HG02943 (cell line): ENCODE data around the gene MLF2.

Experiments used
- ATAC-seq: cut with Tn5 transposase; IDR thresholded peaks from one replicate; pipeline ENCODE4 v1.9.1; 2021; ENCODE audit warnings: mild to moderate bottlenecking, low read depth, moderate library complexity; ENCODE audit not compliant: unreplicated experiment

Gene MLF2, protein sequence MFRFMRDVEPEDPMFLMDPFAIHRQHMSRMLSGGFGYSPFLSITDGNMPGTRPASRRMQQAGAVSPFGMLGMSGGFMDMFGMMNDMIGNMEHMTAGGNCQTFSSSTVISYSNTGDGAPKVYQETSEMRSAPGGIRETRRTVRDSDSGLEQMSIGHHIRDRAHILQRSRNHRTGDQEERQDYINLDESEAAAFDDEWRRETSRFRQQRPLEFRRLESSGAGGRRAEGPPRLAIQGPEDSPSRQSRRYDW

DNA sequence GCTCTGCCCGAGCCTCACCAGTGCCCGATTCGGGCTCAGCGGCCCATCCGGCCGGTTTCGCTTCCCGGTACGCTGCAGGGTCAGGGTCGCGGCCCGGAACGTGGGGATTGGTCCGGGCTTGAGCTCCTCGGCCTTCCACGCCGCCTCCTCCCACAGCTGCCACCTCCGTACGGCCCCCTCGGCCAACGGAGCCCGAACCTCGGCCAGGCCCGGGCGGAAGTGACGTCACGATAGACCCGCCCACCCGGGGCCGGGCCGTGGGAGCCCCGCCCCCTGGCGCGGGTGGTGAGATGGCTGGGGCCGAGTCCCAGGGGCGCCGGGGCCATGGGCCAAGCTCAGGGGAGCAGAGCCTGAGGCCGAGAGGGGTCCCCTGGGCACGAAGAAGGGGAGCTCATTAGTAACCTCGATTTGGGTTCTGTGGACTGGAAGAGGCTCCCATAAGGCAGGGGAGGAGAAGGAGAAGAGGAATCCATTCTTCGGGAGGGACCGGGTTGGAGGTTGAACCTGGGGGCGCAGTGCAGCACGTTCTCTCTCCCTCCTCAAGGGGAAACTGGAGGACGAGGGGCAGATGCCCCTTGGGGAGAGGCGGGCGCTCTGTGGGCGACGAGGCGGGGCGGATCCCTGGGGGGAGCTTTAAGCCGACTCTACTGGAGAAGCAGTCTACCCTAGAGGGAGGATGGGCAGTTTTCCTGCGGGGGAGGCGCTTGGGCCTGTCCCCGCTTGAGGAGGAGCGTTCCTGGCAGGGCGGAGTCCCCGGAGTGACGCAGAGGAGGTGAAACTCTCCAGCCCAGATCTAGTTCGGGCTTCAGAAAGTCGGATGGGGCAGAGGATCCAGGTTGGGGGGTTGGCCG lies at the start of gene MLF2:
MLF2 (minus strand) TSS at position 221 of the 851 bp plus-strand sequence. CDS start 807 bp downstream, outside the sequence.
- ATAC-seq, result peak; percentile 89

DNA sequence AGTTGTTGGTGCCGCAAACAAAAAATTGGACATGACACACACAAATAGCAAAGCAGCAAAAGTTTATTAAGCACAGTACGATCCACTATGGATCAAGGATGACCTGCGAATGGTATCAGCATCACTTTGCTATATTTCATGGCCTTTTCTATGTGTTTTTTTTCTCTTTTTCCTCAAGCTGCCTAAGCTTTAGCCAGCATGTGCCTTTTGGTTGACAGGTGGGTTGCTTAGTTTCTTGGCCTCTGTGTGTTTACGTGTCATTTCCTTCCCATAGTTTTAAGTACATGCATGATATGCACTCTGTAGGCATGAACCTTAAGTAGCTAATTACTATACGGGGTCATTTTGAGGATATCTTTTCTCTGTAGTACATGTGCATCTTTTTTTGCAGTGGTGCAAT lies 46.2 kb upstream of the MLF2 start:
- no peak for ATAC-seq

DNA sequence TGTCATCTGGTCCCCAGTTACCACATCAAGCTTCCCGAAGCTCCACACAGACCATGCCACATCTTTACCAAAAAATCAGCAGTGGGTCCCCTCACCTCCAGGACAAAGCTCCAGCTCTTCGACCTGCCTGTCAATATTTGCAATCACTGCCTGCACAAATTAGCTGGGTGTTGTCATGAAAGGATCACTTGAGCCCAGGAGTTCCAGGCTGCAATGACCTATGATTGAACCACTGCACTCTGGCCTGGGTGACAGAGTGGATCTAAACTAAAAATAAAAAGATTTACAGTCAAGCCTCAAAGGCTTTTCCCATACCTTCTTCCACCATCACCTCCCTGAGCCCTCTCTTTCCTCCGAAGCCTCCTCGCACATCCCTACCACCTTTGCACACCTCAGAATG lies 43.6 kb upstream of the MLF2 start:
- ATAC-seq, result no peak

DNA sequence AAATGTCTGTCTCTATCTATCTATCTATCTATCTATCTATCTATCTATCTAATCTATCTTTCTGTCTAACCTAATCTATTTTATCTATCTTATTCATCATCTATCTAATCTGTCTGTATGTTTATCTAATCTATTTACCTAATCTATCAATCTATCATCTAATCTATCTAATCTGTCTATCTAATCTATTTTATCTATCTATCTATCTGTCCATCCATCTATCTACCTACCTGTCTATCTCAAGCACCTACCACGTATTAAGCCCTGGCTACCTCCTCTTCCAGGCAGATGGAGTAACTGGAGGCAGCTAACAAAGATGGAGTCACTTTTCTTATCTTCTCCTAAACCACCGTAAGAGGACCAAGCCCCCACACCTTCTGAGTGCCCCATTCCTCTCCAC lies 42.1 kb upstream of the MLF2 start:
- ATAC-seq, result no peak

DNA sequence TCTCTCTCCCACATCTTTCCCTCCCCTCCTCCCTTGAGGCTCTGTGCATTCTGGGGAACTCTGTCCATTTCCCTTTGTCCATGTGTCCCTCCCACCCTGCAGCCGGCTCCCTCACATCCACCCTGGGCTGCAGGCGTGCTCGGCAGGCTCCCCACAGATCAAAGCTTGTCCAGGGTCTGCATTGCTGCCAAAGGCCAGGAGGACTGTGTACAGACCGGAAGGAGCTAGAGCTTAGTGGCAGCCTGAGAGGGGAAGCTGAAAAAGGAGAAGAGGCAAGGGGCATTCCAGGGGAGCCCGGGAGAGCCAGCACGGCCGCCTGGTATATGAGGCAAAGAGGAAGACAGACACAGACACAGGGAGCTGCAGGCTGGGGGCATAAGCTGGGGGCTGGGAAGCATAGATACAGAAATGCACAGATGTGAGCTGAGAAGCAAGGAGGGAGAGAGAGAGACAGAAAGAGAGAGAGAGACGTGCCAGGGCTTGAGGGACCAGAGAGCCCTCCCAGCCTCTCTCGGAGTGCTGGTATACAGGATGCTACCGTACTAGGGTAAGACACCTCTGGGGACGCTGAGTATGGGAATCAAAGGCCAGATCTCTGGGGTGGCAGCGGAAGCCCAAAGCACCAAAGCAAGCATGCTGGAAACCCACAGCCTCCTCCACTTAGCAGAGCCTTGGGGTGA lies 39.7 kb upstream of the MLF2 start:
- no peak for ATAC-seq

DNA sequence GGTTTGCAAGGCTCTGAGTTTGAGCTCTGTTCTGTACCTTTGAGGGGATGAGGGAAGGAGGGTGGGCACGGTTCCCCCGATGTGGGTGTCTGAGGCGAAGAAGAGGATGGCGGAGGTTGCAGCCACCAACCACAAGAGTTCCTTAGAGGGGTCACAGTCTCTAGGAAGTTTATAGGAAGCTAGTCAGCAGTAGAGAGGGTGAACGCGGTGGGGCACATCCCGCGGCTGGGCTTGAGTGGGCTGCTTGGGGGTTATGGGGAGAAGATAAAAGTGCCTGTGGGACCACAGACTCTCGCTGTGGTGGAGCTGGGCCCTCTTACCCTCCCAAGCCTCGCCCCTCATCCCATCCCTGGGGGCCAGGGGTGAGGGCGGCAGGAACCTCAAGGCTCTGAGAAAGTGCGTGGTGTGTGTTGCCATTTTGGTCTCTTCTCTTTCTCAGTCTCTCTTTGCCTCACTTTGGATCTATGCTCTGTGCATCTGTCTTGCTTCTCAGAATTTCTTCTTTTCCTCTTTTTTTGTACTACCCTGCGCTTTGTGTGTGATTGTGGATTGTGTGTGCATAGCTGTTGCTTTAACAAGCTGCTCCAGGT lies 39.1 kb upstream of the MLF2 start:
- no peak for ATAC-seq

DNA sequence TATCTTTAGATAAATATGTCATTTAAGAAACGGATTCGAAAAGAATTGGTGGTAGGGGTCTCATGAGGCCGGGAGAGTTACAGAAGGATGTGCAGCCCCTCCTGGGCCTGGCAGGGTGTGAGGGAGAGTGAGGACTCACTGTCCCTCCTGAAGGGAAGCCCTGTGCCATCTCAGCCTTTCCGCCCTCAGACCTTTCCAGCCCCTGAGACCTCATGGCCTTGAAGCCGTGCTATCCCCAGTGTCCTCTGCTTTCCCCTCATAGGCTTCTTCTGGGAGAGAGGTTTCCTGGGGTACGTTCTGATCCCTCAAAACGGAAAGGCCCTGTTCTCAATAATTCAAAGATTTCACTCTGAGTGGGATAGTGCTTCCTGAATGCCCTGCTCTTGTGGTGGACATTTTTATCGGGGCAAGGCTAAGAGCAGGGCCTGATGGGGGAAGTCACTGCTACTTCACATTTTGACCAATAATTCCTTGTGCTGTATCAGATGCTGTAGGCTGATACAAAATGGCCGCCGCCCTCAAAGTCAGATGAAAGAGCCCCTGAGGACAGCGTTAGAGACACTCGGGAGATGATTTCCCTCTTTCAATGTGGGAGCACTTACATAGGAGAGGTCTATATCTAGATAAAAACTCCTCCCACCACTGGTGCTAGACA lies 37.7 kb upstream of the MLF2 start:
- ATAC-seq, result no peak

DNA sequence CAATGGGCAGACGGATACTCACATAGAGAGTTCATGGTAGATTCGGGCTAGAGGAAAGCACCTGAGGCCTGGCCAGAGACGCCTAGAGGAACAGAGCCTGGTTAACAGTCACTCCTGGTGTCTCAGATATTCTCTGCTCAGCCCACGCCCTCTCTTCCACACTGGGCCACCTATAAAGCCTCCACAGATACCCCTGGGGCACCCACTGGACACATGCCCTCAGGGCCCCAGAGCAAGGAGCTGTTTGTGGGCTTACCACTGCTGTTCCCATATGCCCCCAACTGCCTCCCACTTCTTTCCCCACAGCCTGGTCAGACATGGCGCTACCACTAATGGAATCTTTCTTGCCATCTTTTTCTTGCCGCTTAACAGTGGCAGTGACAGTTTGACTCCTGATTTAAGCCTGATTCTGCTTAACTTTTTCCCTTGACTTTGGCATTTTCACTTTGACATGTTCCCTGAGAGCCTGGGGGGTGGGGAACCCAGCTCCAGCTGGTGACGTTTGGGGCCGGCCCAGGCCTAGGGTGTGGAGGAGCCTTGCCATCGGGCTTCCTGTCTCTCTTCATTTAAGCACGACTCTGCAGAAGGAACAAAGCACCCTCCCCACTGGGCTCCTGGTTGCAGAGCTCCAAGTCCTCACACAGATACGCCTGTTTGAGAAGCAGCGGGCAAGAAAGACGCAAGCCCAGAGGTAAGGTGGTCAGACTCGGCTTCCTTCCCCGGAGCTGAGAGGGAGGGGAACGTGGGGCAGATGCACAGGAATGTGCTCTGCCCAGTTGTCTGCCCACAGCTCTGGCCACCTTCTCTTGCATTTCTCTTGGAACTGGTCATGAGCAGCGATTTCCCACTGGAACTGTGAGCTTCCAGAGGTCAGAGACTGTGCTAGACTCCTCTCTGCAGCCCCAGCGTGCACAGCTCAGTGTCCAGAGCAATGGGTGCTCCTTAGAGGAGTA lies 36.3 kb upstream of the MLF2 start, which contains the start of gene CD4:
CD4 (plus strand) TSS at position 557 of the 953 bp plus-strand sequence. CDS start 10,611 bp downstream, outside the sequence.
- ATAC-seq, result no peak

DNA sequence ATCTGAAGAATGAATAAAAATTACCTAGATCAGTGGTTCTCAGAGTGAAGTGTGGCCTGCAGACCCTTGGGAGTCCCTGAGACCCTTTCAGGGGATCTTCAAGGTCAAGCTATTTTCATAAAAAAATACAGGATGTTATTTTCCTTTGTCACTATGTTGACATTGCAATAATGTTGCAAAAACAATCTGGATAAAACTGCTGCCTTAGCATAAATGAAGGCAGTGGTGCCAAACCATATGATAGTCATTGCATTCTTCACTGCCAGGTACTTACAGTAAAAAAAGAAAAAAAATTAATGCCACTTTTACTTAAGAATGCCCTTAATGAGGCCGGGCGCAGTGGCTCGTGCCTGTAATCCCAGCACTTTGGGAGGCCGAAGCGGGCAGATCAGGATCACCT lies 34.4 kb upstream of the MLF2 start:
- ATAC-seq, result no peak

DNA sequence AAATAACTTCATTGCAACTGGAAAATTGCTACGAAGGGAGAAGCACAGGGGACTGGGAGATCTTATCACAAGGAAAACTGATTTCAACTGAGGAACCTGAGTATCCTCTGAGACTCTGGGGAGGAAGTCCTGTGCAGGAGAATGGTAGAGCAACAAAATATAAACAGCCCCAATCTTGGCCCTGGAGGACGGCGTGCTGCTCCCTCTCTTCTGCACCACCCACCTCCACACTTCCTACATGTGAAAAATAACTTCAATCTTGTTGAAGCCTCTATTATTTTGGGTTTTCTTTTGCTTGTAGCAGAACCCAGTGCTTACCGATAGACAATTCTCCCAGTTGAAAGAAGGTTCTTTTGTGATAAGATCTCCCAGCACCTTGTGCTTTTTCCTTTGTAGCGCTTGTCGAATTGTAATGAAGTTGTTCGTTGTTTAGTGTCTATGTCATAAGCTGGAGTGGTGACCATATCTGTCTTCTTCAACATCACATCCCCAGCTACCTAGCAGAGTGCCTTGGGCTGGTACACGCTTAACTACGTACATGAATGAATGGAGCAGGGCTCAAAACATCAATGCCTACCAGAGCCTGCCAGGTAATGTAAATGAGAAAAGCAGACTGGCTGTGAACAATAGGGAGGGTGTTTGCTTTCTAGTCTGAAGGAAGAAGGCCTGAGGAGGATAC lies 33.6 kb upstream of the MLF2 start:
- ATAC-seq, result no peak

DNA sequence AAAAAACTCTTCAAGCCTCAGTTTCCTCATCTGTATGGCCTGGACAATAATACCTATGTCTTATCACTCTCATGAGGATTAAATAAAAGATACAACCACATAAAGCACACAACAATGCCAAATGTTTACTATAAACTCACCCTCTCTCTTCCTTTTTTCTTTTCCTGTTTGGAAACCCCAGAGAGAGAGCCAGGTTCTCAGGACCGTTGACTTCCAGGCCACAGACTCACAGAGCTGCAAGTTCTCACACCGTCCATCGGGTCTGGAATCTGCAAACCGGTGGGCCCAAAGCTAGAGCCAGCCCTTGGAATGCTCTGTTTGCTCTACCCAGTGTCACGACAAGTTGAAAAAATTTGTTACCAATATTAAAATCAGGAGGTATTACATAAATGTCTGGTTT lies 31.8 kb upstream of the MLF2 start:
- no peak for ATAC-seq

DNA sequence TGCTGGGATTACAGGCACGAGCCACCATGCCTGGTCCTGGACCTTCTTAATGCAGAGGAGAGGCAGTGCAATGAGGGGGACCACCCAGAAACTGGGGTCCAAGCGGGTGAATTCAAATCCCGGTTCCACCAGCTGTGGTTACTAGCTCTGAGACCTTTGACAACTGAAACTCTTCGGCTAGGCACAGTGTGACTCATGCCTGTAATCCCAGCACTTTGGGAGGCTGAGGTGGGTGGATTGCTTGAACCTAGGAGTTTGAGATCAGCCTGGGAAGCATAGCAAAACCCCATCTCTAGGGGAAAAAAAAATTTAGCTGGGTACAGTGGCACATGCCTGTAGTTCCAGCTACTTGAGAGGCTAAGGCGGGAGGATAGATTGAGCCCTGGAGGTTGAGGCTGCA lies 31.4 kb upstream of the MLF2 start:
- ATAC-seq, result no peak

DNA sequence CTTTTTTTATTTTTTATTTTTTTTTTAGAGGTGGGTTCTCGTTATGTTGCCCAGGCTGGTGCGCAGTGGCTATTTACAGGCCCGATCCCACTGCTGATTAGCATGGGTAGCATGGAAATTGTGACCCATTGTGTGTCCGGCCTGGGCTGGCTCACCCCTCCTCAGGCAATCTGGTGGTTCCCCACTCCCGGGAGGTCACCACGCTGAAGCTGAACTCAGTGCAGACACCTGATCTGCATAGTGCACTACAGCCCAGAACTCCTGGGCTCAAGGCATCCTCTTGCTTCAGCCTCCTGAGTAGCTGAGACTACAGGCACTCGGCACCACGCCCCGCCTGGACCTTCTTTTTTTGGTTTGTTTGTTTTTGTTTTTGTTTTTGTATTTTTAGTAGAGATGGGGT lies 30.9 kb upstream of the MLF2 start:
- ATAC-seq, result no peak

DNA sequence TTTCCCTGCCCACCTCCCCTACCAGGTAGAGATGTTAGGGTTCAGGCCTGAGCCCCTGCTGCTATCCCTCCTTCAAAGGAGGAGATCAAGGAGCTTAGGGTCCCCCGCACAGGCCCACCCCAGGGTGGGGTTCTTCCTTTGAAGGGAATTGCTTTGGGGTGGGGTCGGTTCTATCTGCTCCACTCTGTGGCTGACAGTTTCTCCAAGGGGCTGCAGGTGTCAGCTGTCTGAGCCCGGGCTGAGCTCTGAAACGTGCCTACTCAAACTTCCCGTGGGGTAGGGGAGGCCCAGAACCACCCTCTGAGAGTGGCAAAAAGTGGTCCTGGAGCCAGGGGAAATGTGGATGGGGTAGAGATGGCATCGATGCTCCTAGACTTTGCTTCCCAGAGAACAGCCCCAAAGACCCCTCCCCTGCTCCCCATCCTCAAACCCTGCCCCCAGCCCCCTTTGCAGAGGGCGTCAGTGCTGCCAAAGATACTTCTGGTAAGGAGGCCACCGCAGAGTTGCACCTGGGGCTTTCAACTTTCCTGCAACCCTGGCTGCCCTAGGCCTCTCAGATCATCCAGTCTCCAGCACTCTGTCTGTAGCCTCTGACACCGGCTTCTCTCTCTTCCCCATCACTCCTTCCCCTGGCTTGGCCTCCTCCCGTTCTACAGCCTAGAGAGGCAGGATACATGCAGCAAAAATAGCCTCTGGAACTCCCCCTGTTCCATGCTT lies 30.1 kb upstream of the MLF2 start:
- no peak for ATAC-seq

DNA sequence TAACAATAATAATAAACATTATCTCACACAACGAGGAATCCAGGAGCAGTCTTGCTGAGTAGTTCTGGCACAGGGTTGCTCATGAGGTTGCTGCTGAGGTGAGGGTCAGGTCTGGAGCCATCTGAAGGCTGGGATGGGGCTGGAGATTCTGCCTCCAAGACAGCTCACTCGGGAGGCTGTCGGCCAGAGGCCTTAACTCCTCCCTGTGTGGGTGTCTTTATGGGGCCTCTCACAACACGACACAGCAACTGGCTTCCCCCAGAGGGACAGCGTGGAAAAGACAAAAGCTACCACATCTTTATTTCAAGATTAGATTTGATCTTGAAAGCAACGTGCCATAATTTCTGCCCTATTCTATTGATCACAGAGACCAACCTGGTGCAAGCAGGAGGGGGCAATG lies 29.2 kb upstream of the MLF2 start:
- no peak for ATAC-seq

DNA sequence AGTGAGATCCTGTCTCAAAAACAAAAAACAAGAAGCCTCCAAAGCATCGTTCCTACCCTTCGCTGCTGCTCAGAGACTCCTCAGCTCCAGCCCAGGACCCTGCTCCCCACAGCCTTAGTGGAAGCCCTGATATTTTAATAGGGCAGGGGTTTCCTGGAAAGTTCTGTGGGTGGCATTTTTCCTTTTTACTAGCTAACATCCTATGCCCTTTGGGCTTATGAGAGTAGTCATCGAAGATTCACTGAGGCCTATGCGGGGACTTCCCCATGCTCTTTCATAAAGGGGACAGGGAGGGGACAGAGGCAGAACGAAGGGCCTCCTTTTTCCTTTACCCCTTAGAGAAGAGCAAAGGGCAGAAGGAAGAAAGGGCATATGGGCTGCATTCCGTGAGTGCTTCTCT lies 27.6 kb upstream of the MLF2 start:
- no peak for ATAC-seq

DNA sequence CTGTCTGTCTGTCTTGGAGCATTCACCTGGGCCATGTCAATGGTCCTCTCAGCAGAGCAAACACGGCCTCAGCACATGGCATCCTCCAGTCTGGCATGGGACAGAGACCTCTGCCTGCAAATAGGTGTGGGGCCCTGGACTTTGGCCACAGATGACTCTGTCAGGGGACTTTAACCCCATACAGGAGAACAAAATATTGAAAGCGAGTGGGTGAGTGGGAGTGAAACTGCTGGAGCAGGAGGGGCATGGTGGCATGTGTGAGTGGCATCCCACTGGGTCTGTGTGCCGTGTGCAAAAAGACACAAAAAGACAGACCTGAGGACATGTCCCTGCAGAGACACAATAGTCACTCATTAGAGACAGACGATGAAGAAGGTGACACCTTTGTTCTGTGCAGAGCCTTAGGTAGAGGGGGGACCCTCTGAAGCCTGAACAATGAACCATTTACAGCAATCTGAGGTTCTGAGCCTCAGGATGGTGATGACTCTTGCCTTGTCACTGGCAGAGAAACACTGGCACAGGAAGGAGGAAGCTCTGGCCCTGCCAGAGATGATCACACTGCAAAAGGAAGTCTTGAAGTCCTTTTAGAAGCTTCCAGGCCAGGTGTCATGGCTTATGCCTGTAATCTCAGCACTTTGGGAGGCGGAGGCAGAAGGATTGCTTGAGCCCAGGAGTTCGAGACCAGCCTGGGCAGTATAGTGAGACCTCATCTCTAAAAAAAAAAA lies 26.9 kb upstream of the MLF2 start:
- ATAC-seq, result no peak
